Measurements from ENCODE around the gene RNASE4. TPM values are rescaled to one million over a fixed set of nuclear protein-coding genes. Genes with fewer than 3 reads are reported as not detected.
"Not testable (repeated sequence)": the region's sequence is repeated elsewhere in the genome, so short reads cannot be mapped to it uniquely, and the experiment has no call there.

RNASE4 gene, protein sequence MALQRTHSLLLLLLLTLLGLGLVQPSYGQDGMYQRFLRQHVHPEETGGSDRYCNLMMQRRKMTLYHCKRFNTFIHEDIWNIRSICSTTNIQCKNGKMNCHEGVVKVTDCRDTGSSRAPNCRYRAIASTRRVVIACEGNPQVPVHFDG
- 100 to 1,000 TPM in 1 of 6 donors, 10 to 100 TPM in 5; 14.7 to 108 (median 26.7) TPM for total RNA-seq

DNA sequence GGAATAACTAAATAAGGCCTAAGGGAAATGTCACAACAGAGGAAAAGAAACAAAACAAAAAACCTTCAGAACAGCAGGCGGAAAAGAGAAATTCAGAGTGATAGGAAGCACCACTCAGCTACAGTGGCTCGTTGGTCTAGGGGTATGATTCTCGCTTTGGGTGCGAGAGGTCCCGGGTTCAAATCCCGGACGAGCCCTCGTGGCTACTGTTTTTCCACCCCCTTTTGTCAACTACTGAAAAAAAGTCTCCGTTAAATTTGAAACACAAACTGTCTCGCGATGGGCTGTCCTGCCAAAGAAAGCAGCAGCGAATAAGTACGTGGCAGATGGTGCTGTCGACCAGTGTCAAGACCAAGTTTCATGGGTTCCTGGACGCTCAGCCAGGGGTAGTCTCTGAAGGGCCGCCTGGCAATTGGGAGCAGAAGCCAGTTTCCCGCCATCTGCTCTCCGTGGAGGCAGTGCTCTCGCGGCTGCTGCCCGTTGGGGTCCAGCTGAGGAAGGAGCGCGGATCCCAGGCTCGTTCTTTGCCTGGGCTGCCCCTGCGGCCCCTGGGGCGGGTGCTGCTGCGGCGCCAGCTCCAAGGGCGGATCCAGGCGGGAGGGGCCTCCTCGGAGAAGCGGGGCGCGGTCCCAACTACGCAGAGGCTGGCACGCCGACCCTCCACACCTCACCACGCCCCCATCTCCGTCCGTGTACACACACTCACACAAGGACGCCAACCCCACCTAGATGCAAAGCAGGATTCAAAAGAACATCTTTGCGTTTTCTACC, at the start of gene RNASE4:
RNASE4 (plus strand) TSS at position 670 of the 771 bp plus-strand sequence. CDS start 14,812 bp downstream, outside the sequence.
- H3K27ac ChIP-seq: peak within 1 kb of the TSS; percentile 98 to 100 (median 99)
- TF ChIP-seq POLR2AphosphoS5 (IDR thresholded peaks at IDR 0.05): peak in 1 of 2 donors; percentile 73
- TF ChIP-seq, protein P1, sequence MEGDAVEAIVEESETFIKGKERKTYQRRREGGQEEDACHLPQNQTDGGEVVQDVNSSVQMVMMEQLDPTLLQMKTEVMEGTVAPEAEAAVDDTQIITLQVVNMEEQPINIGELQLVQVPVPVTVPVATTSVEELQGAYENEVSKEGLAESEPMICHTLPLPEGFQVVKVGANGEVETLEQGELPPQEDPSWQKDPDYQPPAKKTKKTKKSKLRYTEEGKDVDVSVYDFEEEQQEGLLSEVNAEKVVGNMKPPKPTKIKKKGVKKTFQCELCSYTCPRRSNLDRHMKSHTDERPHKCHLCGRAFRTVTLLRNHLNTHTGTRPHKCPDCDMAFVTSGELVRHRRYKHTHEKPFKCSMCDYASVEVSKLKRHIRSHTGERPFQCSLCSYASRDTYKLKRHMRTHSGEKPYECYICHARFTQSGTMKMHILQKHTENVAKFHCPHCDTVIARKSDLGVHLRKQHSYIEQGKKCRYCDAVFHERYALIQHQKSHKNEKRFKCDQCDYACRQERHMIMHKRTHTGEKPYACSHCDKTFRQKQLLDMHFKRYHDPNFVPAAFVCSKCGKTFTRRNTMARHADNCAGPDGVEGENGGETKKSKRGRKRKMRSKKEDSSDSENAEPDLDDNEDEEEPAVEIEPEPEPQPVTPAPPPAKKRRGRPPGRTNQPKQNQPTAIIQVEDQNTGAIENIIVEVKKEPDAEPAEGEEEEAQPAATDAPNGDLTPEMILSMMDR (IDR thresholded peaks at IDR 0.05): peak in 2 of 6 experiments; percentile 8 to 21
- TF ChIP-seq POLR2A (IDR thresholded peaks at IDR 0.05): peak in 3 of 4 donors; percentile 53 to 91 (median 55)
- no peak for TF ChIP-seq EP300 (IDR thresholded peaks at IDR 0.05)
- WGBS, 2 donors: 1 to 2% methylated on average over 13 to 38 of the region's 42 CpGs

GRCh38 chr14:20641591-20641990, 42.8 kb upstream of the RNASE4 start, which contains the start of gene OR6S1:
OR6S1 (minus strand) TSS chr14:20641691; CDS start chr14:20641691, 0 bp downstream.
- Histone ChIP-seq H3K27ac (no peak within 1 kb of the TSS), H3K27me3 (no peaks in the 10 kb centered on the region), H3K9me3 (no peaks in the 10 kb centered on the region), H3K4me1 (no peaks in the 10 kb centered on the region), H3K36me3 (no peaks in the 10 kb centered on the region), H3K4me3 (no peak within 1 kb of the TSS)
- no peak for TF ChIP-seq EP300 (IDR thresholded peaks at IDR 0.05)
- TF ChIP-seq POLR2A (IDR thresholded peaks at IDR 0.05): no peak
- TF ChIP-seq, protein P1 (IDR thresholded peaks at IDR 0.05): no peak
- TF ChIP-seq POLR2AphosphoS5 (IDR thresholded peaks at IDR 0.05): no peak
- ATAC-seq (ENCODE audit: low FRiP score in 2 of 2) (no peak), DNase-seq (no peak)
- WGBS, 2 donors: 95 to 100% methylated on average over 2 of the region's 2 CpGs

More for the DNA sequence above, at the start of gene RNASE4:
- no peaks in the 10 kb centered on the region for H3K9me3 ChIP-seq
- DNase-seq (peak; percentile 94 to 96), ATAC-seq (ENCODE audit: low FRiP score in 2 of 2) (peak; percentile 70 to 81)
- peak within 1 kb of the TSS; percentile 46 to 81 (median 72) for H3K4me3 ChIP-seq
- peaks cover 29 to 59% (median 42%) of the 10 kb centered on the region in 4 donors for H3K4me1 ChIP-seq
- no peaks in the 10 kb centered on the region for H3K36me3 ChIP-seq
- H3K27me3 ChIP-seq: no peaks in the 10 kb centered on the region

DNA sequence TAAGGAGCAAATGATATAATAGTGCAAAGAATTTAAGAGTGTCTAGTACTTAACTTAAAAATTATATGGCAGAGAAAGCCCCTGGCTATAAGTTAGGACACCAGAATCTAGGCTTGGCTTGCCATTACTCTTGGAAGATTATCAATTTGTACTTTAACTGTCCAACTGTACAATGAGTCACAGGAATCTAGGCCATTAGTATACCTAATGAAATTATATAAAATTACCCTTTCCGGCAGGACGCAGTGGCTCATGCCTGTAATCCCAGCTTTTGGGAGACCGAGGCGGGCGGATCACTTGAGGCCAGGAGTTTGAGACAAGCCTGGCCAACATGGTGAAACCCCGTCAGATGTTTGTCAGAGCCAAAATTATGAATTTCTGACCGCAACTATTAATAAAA, 42.2 kb upstream of the RNASE4 start:
- H3K36me3 ChIP-seq: no peaks in the 10 kb centered on the region
- H3K9me3 ChIP-seq: no peaks in the 10 kb centered on the region
- no peaks in the 10 kb centered on the region for H3K4me1 ChIP-seq
- H3K27me3 ChIP-seq: no peaks in the 10 kb centered on the region
- ATAC-seq (ENCODE audit: low FRiP score in 2 of 2) (no peak), DNase-seq (no peak)
- TF ChIP-seq POLR2A (IDR thresholded peaks at IDR 0.05) (no peak), POLR2AphosphoS5 (IDR thresholded peaks at IDR 0.05) (no peak), EP300 (IDR thresholded peaks at IDR 0.05) (no peak)
- TF ChIP-seq, protein P1 (IDR thresholded peaks at IDR 0.05): no peak
- no peak overlapping the region for H3K27ac ChIP-seq
- 92 to 95% methylated on average over 7 of the region's 7 CpGs for WGBS, 2 donors
- no peak overlapping the region for H3K4me3 ChIP-seq

DNA sequence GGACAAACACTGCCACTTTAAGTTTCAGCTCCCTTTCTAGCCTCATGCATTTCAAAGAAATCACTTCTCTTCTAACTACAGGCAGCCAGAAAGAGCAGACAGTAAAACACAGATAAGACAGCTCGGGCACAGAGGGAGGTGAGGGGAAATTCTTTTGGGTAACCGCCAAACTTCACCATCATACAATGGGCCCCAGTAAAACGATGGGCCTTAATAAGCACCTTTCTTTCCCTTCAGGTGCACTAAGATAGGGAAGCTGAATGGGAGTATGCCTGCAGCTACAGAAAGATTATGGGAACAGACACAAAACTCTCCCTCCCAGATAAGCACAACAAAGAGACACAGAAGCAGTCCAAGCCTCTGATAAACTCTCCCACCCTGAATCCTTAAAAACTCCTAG, 41.6 kb upstream of the RNASE4 start:
- not testable (repeated sequence) for H3K4me3 ChIP-seq; H3K36me3 ChIP-seq; H3K9me3 ChIP-seq; H3K27me3 ChIP-seq; DNase-seq; H3K27ac ChIP-seq; H3K4me1 ChIP-seq; ATAC-seq (ENCODE audit: low FRiP score in 2 of 2)
- 25 to 29% methylated on average over 3 of the region's 3 CpGs for WGBS, 2 donors

GRCh38 chr14:20644520-20644919, 39.8 kb upstream of the RNASE4 start:
- WGBS, 2 donors: 94 to 97% methylated on average over 2 of the region's 2 CpGs
- no peaks in the 10 kb centered on the region for H3K27me3 ChIP-seq
- ATAC-seq (ENCODE audit: low FRiP score in 2 of 2): no peak
- H3K4me1 ChIP-seq: no peaks in the 10 kb centered on the region
- H3K9me3 ChIP-seq: no peaks in the 10 kb centered on the region
- H3K4me3 ChIP-seq: no peak overlapping the region
- TF ChIP-seq POLR2A (IDR thresholded peaks at IDR 0.05) (no peak), EP300 (IDR thresholded peaks at IDR 0.05) (no peak), POLR2AphosphoS5 (IDR thresholded peaks at IDR 0.05) (no peak)
- TF ChIP-seq, protein P1 (IDR thresholded peaks at IDR 0.05): no peak
- no peak for DNase-seq
- H3K36me3 ChIP-seq: no peaks in the 10 kb centered on the region
- no peak overlapping the region for H3K27ac ChIP-seq

Measured in upper lobe of left lung (tissue), 6 donors.